Glutamatergic neuron (in vitro differentiated cells): Measurements from ENCODE around the gene KRT6C. TPM values are rescaled to one million over a fixed set of nuclear protein-coding genes. Genes with fewer than 3 reads are reported as not detected.

ENCODE experiments used
- DNase-seq: peaks from one replicate; pipeline ENCODE4 v3.0.0; 2022
- H3K27ac Mint-ChIP-seq: one replicate; pipeline ENCODE4 v1.8.0; 2020; ENCODE audit warnings: mild to moderate bottlenecking, mixed read lengths, inconsistent platforms; ENCODE audit not compliant: unreplicated experiment
- H3K27me3 Mint-ChIP-seq: one replicate; pipeline ENCODE4 v1.8.0; 2020; ENCODE audit warnings: mild to moderate bottlenecking, moderate library complexity, mixed read lengths, inconsistent platforms; ENCODE audit not compliant: unreplicated experiment
- H3K36me3 Mint-ChIP-seq: one replicate; pipeline ENCODE4 v1.8.0; 2020; ENCODE audit warnings: mild to moderate bottlenecking, mixed read lengths, inconsistent platforms; ENCODE audit not compliant: unreplicated experiment
- H3K4me1 Mint-ChIP-seq: one replicate; pipeline ENCODE4 v1.8.0; 2020; ENCODE audit warnings: mild to moderate bottlenecking, low read depth, mixed read lengths, inconsistent platforms; ENCODE audit not compliant: unreplicated experiment
- H3K4me3 Mint-ChIP-seq: one replicate; pipeline ENCODE4 v1.8.0; 2020; ENCODE audit warnings: mild to moderate bottlenecking, mixed read lengths, inconsistent platforms; ENCODE audit not compliant: unreplicated experiment
- H3K9me3 Mint-ChIP-seq: one replicate; pipeline ENCODE4 v1.8.0; 2020; ENCODE audit warnings: mild to moderate bottlenecking, moderate library complexity, mixed read lengths, inconsistent platforms; ENCODE audit not compliant: unreplicated experiment
- CTCF ChIP-seq: fragments of 200-600 bp; sonication (generic); IDR thresholded peaks from one replicate; pipeline ENCODE4 v1.5.0; 2021; ENCODE audit not compliant: partially characterized antibody, unreplicated experiment
- total RNA-seq: library from RNA; stranded (reverse); fragmentation: NEBNext Ultra II Directional; extraction: Animal tissue kit (Norgen Biotek cat#: 25700); gene quantifications from one replicate; pipeline ENCODE4 v1.2.1, GENCODE V29; 2021; ENCODE audit not compliant: unreplicated experiment

KRT6C gene
- total RNA-seq, 1 donor from 2014 or later, result not detected

GRCh38 chr12:52435659-52435999 is 38.0 kb downstream of the KRT6C start:
- DNase-seq, result no peak

GRCh38 chr12:52434760-52435530 is 38.7 kb downstream of the KRT6C start:
- Mint-ChIP-seq H3K4me1 (peaks cover 6% of the 10 kb centered on the region), H3K27ac (no peak overlapping the region), H3K4me3 (no peak overlapping the region), H3K9me3 (peaks cover 7% of the 10 kb centered on the region), H3K36me3 (no peaks in the 10 kb centered on the region), H3K27me3 (peaks cover 7% of the 10 kb centered on the region)
- TF ChIP-seq CTCF, result no peak
- no peak for DNase-seq

More at GRCh38 chr12:52435659-52435999, 38.0 kb downstream of the KRT6C start:
- no peak overlapping the region for H3K27ac Mint-ChIP-seq
- peaks cover 7% of the 10 kb centered on the region for H3K9me3 Mint-ChIP-seq
- peaks cover 7% of the 10 kb centered on the region for H3K27me3 Mint-ChIP-seq
- TF ChIP-seq CTCF, result no peak
- no peaks in the 10 kb centered on the region for H3K36me3 Mint-ChIP-seq
- H3K4me1 Mint-ChIP-seq, result peaks cover 7% of the 10 kb centered on the region
- no peak overlapping the region for H3K4me3 Mint-ChIP-seq

GRCh38 chr12:52434081-52434733 is 39.4 kb downstream of the KRT6C start, which contains the start of gene KRT75:
TSS of gene KRT75 (minus strand) at chr12:52434371. CDS start at chr12:52434304, 67 bp downstream.
- Mint-ChIP-seq H3K9me3 (peaks cover 7% of the 10 kb centered on the region), H3K4me1 (peaks cover 4% of the 10 kb centered on the region)

GRCh38 chr12:52433501-52434080 is 40.0 kb downstream of the KRT6C start:
- no peak overlapping the region for H3K4me3 Mint-ChIP-seq
- no peak for DNase-seq
- H3K27me3 Mint-ChIP-seq, result peaks cover 9% of the 10 kb centered on the region
- H3K4me1 Mint-ChIP-seq, result peaks cover 4% of the 10 kb centered on the region
- H3K9me3 Mint-ChIP-seq, result peaks cover 6% of the 10 kb centered on the region
- TF ChIP-seq CTCF, result no peak
- H3K36me3 Mint-ChIP-seq, result no peaks in the 10 kb centered on the region
- no peak overlapping the region for H3K27ac Mint-ChIP-seq

More at GRCh38 chr12:52434081-52434733, 39.4 kb downstream of the KRT6C start, which contains the start of gene KRT75:
- DNase-seq, result no peak
- TF ChIP-seq CTCF, result no peak
- Mint-ChIP-seq H3K27me3 (peaks cover 9% of the 10 kb centered on the region), H3K4me3 (no peak within 1 kb of the TSS), H3K27ac (no peak within 1 kb of the TSS), H3K36me3 (no peaks in the 10 kb centered on the region)
